ENCODE results near the gene ZNF652. TPM values are rescaled to one million over a fixed set of nuclear protein-coding genes. Genes with fewer than 3 reads are reported as not detected.
"Not testable (repeated sequence)": the region's sequence is repeated elsewhere in the genome, so short reads cannot be mapped to it uniquely, and the experiment has no call there.

The ZNF652 gene
- total RNA-seq, 3 donors from 2014 or later, result 34.2 to 157 (median 72.4) TPM

- H3K27ac ChIP-seq, result no peak overlapping the region
- TF ChIP-seq CTCF (IDR thresholded peaks at IDR 0.05) (no peak), POLR2A (IDR thresholded peaks at IDR 0.05) (no peak), POLR2AphosphoS5 (IDR thresholded peaks at IDR 0.05) (no peak)
- no peak overlapping the region for H3K4me3 ChIP-seq
- intact Hi-C loops (cut with DNase I; ENCODE audit: low total_unique reads), result no loop called here
- no peaks in the 10 kb centered on the region for H3K36me3 ChIP-seq
- H3K9me3 ChIP-seq, result no peaks in the 10 kb centered on the region
- DNase-seq (ENCODE audit: low spot score in 2 of 2), result no peak
- H3K27me3 ChIP-seq, result no peaks in the 10 kb centered on the region
- no peaks in the 10 kb centered on the region for H3K4me1 ChIP-seq
Observed at GRCh38 chr17:49278076-49278475, 84.0 kb downstream of the ZNF652 start.

DNA sequence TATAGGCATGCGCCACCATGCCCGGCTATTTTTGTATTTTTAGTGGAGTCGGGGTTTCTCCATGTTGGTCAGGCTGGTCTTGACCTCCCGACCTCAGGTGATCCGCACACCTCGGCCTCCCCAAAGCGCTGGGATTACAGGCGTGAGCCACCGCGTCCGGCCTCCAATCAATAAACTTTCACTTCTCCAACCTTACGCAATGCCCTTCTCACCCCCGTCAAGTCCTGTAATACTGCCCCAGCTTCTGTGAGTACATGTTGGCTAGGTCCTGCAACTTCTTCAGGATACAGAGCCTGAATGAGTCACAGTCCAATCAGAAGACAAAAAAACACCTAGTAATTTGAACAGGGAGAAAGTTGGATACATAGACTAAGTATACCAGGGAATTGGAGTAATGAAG, 84.4 kb downstream of the ZNF652 start:
- TF ChIP-seq POLR2AphosphoS5 (IDR thresholded peaks at IDR 0.05) (no peak), POLR2A (IDR thresholded peaks at IDR 0.05) (no peak), CTCF (IDR thresholded peaks at IDR 0.05) (no peak)
- Histone ChIP-seq H3K4me1 (no peaks in the 10 kb centered on the region), H3K4me3 (no peak overlapping the region), H3K9me3 (no peaks in the 10 kb centered on the region), H3K36me3 (no peaks in the 10 kb centered on the region), H3K27me3 (no peaks in the 10 kb centered on the region), H3K27ac (no peak overlapping the region)
- intact Hi-C loops (cut with DNase I; ENCODE audit: low total_unique reads), result no loop called here
- no peak for DNase-seq (ENCODE audit: low spot score in 2 of 2)

DNA sequence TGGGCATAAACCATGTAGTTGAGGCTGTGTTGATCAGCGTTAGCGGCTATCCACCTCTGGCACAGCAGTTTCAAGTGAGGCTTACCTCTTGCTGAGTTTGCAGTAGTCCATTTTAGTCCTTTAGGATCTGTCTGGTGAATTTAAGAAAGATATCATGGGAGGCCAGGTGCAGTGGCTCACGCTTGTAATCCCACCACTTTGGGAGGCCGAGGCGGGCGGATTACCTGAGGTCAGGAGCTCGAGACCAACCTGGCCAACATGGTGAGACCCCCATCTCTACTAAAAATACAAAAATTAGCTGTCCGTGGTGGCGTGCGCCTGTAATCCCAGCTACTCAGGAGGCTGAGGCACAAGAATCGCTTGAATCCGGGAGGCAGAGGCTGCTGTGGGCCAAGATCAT, 86.1 kb downstream of the ZNF652 start:
- H3K27me3 ChIP-seq, H3K9me3 ChIP-seq: not testable (repeated sequence)

GRCh38 chr17:49269356-49269755, 92.7 kb downstream of the ZNF652 start:
- no peak overlapping the region for H3K27ac ChIP-seq
- H3K36me3 ChIP-seq, result no peaks in the 10 kb centered on the region
- no peaks in the 10 kb centered on the region for H3K4me1 ChIP-seq
- TF ChIP-seq CTCF (IDR thresholded peaks at IDR 0.05) (no peak), POLR2AphosphoS5 (IDR thresholded peaks at IDR 0.05) (no peak), POLR2A (IDR thresholded peaks at IDR 0.05) (no peak)
- no peaks in the 10 kb centered on the region for H3K9me3 ChIP-seq
- no peak for DNase-seq (ENCODE audit: low spot score in 2 of 2)
- H3K4me3 ChIP-seq, result no peak overlapping the region
- no peaks in the 10 kb centered on the region for H3K27me3 ChIP-seq
- intact Hi-C loops (cut with DNase I; ENCODE audit: low total_unique reads), result no loop called here

More for the DNA sequence above, 86.1 kb downstream of the ZNF652 start:
- H3K27ac ChIP-seq; H3K4me1 ChIP-seq; H3K4me3 ChIP-seq; intact Hi-C loops (cut with DNase I; ENCODE audit: low total_unique reads); DNase-seq (ENCODE audit: low spot score in 2 of 2); H3K36me3 ChIP-seq: not testable (repeated sequence)

DNA sequence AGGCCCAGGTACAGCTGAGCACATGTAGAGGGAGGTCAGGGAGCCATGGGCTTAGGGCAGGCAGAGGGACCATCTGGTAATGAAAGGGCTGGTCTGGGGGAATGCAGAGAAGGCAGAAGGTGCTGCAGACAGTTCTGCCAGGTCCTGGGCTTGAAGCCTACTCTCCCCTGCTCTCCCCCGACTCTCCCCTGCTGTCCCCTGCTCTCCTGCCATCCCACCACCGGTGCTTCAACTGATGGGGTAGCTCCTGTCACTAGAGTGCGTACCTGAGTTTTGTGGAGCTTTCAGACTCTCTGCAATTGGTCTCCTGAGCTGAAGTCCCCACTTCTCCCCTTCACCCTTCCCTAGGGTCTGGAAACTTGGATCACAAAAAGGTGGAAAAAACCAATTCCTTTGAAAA, 94.1 kb downstream of the ZNF652 start:
- TF ChIP-seq POLR2A (IDR thresholded peaks at IDR 0.05), result no peak
- TF ChIP-seq POLR2AphosphoS5 (IDR thresholded peaks at IDR 0.05), result no peak
- no peak for TF ChIP-seq CTCF (IDR thresholded peaks at IDR 0.05)
- Histone ChIP-seq H3K36me3 (no peaks in the 10 kb centered on the region), H3K4me3 (no peak overlapping the region), H3K9me3 (no peaks in the 10 kb centered on the region), H3K4me1 (no peaks in the 10 kb centered on the region), H3K27ac (no peak overlapping the region), H3K27me3 (no peaks in the 10 kb centered on the region)
- no peak for DNase-seq (ENCODE audit: low spot score in 2 of 2)
- intact Hi-C loops (cut with DNase I; ENCODE audit: low total_unique reads), result no loop called here

- H3K27ac ChIP-seq, result no peak overlapping the region
- H3K4me3 ChIP-seq, result no peak overlapping the region
- no peaks in the 10 kb centered on the region for H3K27me3 ChIP-seq
- no peaks in the 10 kb centered on the region for H3K9me3 ChIP-seq
- intact Hi-C loops (cut with DNase I; ENCODE audit: low total_unique reads), result no loop called here
- no peaks in the 10 kb centered on the region for H3K36me3 ChIP-seq
- TF ChIP-seq CTCF (IDR thresholded peaks at IDR 0.05) (no peak), POLR2AphosphoS5 (IDR thresholded peaks at IDR 0.05) (no peak), POLR2A (IDR thresholded peaks at IDR 0.05) (no peak)
- no peak for DNase-seq (ENCODE audit: low spot score in 2 of 2)
- H3K4me1 ChIP-seq, result no peaks in the 10 kb centered on the region
Observed at GRCh38 chr17:49266233-49266632, 95.8 kb downstream of the ZNF652 start.

DNA sequence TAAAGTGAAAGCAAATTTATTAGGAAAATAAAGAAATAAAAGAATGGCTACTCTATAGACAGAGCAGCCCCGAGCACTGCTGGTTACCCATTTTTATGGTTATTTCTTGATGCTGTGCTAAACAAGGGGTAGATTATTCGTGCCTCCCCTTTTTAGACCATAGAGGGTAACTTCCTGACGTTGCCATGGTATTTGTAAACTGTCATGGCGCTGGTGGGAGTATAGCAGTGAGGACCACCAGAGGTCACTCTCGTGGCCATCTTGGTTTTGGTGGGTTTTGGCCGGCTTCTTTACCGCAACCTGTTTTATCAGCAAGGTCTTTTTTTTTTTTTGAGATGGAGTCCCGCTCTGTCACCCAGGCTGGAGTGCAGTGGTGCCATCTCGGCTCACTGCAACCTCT, 100.5 kb downstream of the ZNF652 start:
- H3K9me3 ChIP-seq; H3K4me1 ChIP-seq; H3K27me3 ChIP-seq; intact Hi-C loops (cut with DNase I; ENCODE audit: low total_unique reads); H3K27ac ChIP-seq; DNase-seq (ENCODE audit: low spot score in 2 of 2); H3K36me3 ChIP-seq; H3K4me3 ChIP-seq: not testable (repeated sequence)
